HepG2 (cell line): ENCODE measurements around the gene FOXD3. TPM values are rescaled to one million over a fixed set of nuclear protein-coding genes. Genes with fewer than 3 reads are reported as not detected.

Experiments used
- ATAC-seq: fragments of 200-7000 bp; cut with Tn5 transposase; 3 replicates; pipeline ENCODE4 v1.9.1; 2020; ENCODE audit warnings: mild to moderate bottlenecking, moderate library complexity
- BruUV-seq: library from RNA; stranded (reverse); fragments of 400-500 nt; replicated peaks from 2 replicates; lab custom pipeline; 2021; lab: Mats Ljungman, UMichigan
- CTCF ChIA-PET: fragments of 300-600 bp; formaldehyde crosslinking; extraction: SDS; loops from one replicate; lab custom pipeline; 2021; ENCODE audit warnings: low total read pairs, inconsistent platforms, low intra/inter-chr PET ratio; lab: Yijun Ruan, JAX
- POLR2A ChIA-PET: fragments of 350-600 bp; sonication (Branson Sonifier 250); formaldehyde crosslinking; loops from one replicate; lab custom pipeline; 2020; ENCODE audit warnings: antibody characterized with exemption, inconsistent platforms; lab: Yijun Ruan, JAX
- DNase-seq: peaks from one replicate; pipeline ENCODE4 v3.0.0-alpha.2; 2015; ENCODE audit warnings: low spot score
- FAIRE-seq: peaks from 3 replicates; lab custom pipeline; 2011; peaks lifted over from hg19 to GRCh38; lab: Jason Lieb, UNC
- H2AFZ ChIP-seq: one replicate; pipeline ENCODE4 v1.6.1; 2011; ENCODE audit warnings: low read length, inconsistent platforms
- H3K27ac ChIP-seq: fragments of 300-600 bp; 3 replicates; pipeline ENCODE4 v1.8.0; 2011; ENCODE audit warnings: mixed run types, mild to moderate bottlenecking, mixed read lengths, low read length, inconsistent platforms; ENCODE audit not compliant: insufficient read depth; ENCODE audit errors: extremely low read length
- H3K27me3 ChIP-seq, 2 experiments: fragments of 200-600 bp in 1 of 2; 2 replicates in 1 of 2; 3 replicates in 1 of 2; pipeline versions ENCODE4 v1.6.0 to v1.8.0; 2011; ENCODE audit warnings: low read length in 2 of 2, mild to moderate bottlenecking in 2 of 2, moderate library complexity in 2 of 2, inconsistent platforms in 1 of 2; ENCODE audit not compliant: insufficient read depth in 2 of 2, control insufficient read depth in 1 of 2
- H3K36me3 ChIP-seq, 2 experiments: fragments of 200-600 bp in 1 of 2; replicated peaks in 1 of 2; 2 replicates in 1 of 2; 3 replicates in 1 of 2; pipeline versions ENCODE4 v1.5.1 to v1.8.0; 2011; ENCODE audit warnings: low read length in 2 of 2, inconsistent platforms in 1 of 2; ENCODE audit not compliant: insufficient read depth in 2 of 2, control insufficient read depth in 1 of 2
- H3K4me1 ChIP-seq: 2 replicates; pipeline ENCODE4 v1.5.1; 2012; ENCODE audit warnings: low read length, inconsistent platforms; ENCODE audit not compliant: insufficient read depth
- H3K4me2 ChIP-seq: 2 replicates; pipeline ENCODE4 v1.6.0; 2011; ENCODE audit warnings: low read depth, low read length, inconsistent platforms
- H3K4me3 ChIP-seq, 3 experiments: fragments of 200-600 bp in 1 of 3; sonication (generic), shearing (Covaris generic) in 1 of 3; replicated peaks in 1 of 3; 2 replicates each; pipeline ENCODE4 v1.5.1; 2011 to 2016; ENCODE audit warnings: low read length in 3 of 3, inconsistent platforms in 2 of 3, low read depth in 2 of 3, mild to moderate bottlenecking in 2 of 3, control low read depth in 1 of 3, mixed read lengths in 1 of 3; ENCODE audit not compliant: insufficient read depth in 1 of 3
- H3K79me2 ChIP-seq: one replicate; pipeline ENCODE4 v1.6.1; 2011; ENCODE audit warnings: low read length, inconsistent platforms; ENCODE audit not compliant: insufficient read depth
- H3K9ac ChIP-seq: 2 replicates; pipeline ENCODE4 v1.6.0; 2011; ENCODE audit warnings: mild to moderate bottlenecking, low read depth, low read length, inconsistent platforms; ENCODE audit not compliant: insufficient read depth
- H3K9me3 ChIP-seq: 2 replicates; pipeline ENCODE4 v1.5.1; 2012; ENCODE audit warnings: mild to moderate bottlenecking, low read length
- H4K20me1 ChIP-seq: 2 replicates; pipeline ENCODE4 v1.6.0; 2011; ENCODE audit warnings: inconsistent platforms, mild to moderate bottlenecking, low read length, moderate library complexity; ENCODE audit not compliant: insufficient read depth
- BRCA1 ChIP-seq: sonication (generic); formaldehyde crosslinking; IDR thresholded peaks from 2 replicates; pipeline ENCODE4 v1.4.0; 2020; ENCODE audit warnings: missing genetic modification reagents
- CREB3 ChIP-seq: sonication (generic); formaldehyde crosslinking; IDR thresholded peaks from 2 replicates; pipeline ENCODE4 v1.5.0; 2020; ENCODE audit warnings: missing genetic modification reagents
- CREBL2 ChIP-seq: sonication (generic); formaldehyde crosslinking; IDR thresholded peaks from 2 replicates; pipeline ENCODE4 v1.8.1; 2023; ENCODE audit warnings: missing genetic modification reagents, mild to moderate bottlenecking, borderline replicate concordance
- ESRRA ChIP-seq: sonication (generic); formaldehyde crosslinking; IDR thresholded peaks from 2 replicates; pipeline ENCODE4 v1.5.1; 2020; ENCODE audit warnings: mild to moderate bottlenecking, low read depth, missing genetic modification reagents
- FOXK2 ChIP-seq: fragments of 450-650 bp; IDR thresholded peaks from 2 replicates; pipeline ENCODE4 v1.6.1; 2016
- JUN ChIP-seq: sonication (generic); formaldehyde crosslinking; IDR thresholded peaks from 2 replicates; pipeline ENCODE4 v1.4.0; 2020; ENCODE audit warnings: mild to moderate bottlenecking, missing genetic modification reagents
- MED1 ChIP-seq: sonication (generic); formaldehyde crosslinking; IDR thresholded peaks from 2 replicates; pipeline ENCODE4 v1.4.0; 2020; ENCODE audit warnings: missing genetic modification reagents
- NR3C1 ChIP-seq: sonication (generic); formaldehyde crosslinking; IDR thresholded peaks from 2 replicates; pipeline ENCODE4 v1.4.0; 2020; ENCODE audit warnings: missing genetic modification reagents
- PAXIP1 ChIP-seq: sonication (generic); formaldehyde crosslinking; conservative IDR thresholded peaks from 2 replicates; pipeline ENCODE4 v1.4.0; 2020; ENCODE audit warnings: mild to moderate bottlenecking, missing genetic modification reagents, moderate library complexity
- SYNCRIP ChIP-seq: fragments of 200-400 bp; formaldehyde crosslinking; IDR thresholded peaks from 2 replicates; pipeline ENCODE4 v1.6.1; 2018; ENCODE audit warnings: mild to moderate bottlenecking, low read depth, low read length; ENCODE audit not compliant: insufficient read depth
- ZNF20 ChIP-seq: sonication (generic); formaldehyde crosslinking; IDR thresholded peaks from 2 replicates; pipeline ENCODE4 v1.4.0; 2020; ENCODE audit warnings: mild to moderate bottlenecking, moderate library complexity, missing genetic modification reagents
- ZNF333 ChIP-seq: sonication (generic); formaldehyde crosslinking; IDR thresholded peaks from 2 replicates; pipeline ENCODE4 v1.4.0; 2020; ENCODE audit warnings: mild to moderate bottlenecking, missing genetic modification reagents, borderline replicate concordance
- ZNF354B ChIP-seq: sonication (generic); formaldehyde crosslinking; IDR thresholded peaks from 2 replicates; pipeline ENCODE4 v1.8.0; 2022; ENCODE audit warnings: mild to moderate bottlenecking, missing genetic modification reagents
- ZNF629 ChIP-seq: sonication (generic); formaldehyde crosslinking; conservative IDR thresholded peaks from 2 replicates; pipeline ENCODE4 v1.5.0; 2020; ENCODE audit warnings: missing genetic modification reagents
- WGBS: methylation state at CpG from one replicate; pipeline ENCODE4 v1.1.6; 2017; ENCODE audit warnings: low lambda C conversion rate; 5-methylcytosine and 5-hydroxymethylcytosine counted together
- in situ Hi-C: cut with HindIII; loops from 2 replicates; pipeline ENCODE4 v1.10.0; 2017; ENCODE audit warnings: low pct_unique_long_range_greater_than_20kb; ENCODE audit not compliant: extremely low pct_ligation_motif_present
- intact Hi-C: fragments of 100-400 bp; cut with micrococcal nuclease; formaldehyde crosslinking; loops from one replicate; pipeline ENCODE4 v1.10.0; 2022; ENCODE audit not compliant: unreplicated experiment
- polyA plus RNA-seq, 8 experiments: library from polyadenylated mRNA; depleted of rRNA in 3 of 8; stranded (reverse) in 7 of 8; unstranded in 1 of 8; fragments of >200 nt; fragmentation: Illumina TruSeq in 4 of 8; extraction: Trizol in 4 of 8; gene quantifications; 2 replicates each; pipeline versions ENCODE4 v1.2.1 to v1.2.3, GENCODE V29; 2011 to 2016; ENCODE audit warnings: low read depth in 4 of 8, missing spikeins in 1 of 8, mixed read lengths in 1 of 8; ENCODE audit not compliant: insufficient read depth in 1 of 8
- total RNA-seq, 5 experiments: library from RNA; depleted of rRNA; stranded (reverse); fragments of >200 nt; fragmentation: Illumina TruSeq; extraction: Trizol; gene quantifications; 2 replicates each; pipeline ENCODE4 v1.2.3, GENCODE V29; 2016; ENCODE audit warnings: low read depth in 1 of 5

The FOXD3 gene
- total and polyA plus RNA-seq, 2 of the 13 experiments (the other 11 are each of a cell fraction or from before 2014, with no cell fraction given), result not detected

GRCh38 chr1:63321066-63321784 is 1.1 kb upstream of the FOXD3 start:
- no peak for FAIRE-seq
- H3K27me3 ChIP-seq, result peaks cover 9 to 57% of the 10 kb centered on the region in 2 experiments
- intact Hi-C loops, result no loop called here
- TF ChIP-seq CREBL2, result no peak
- no peak for TF ChIP-seq CREB3
- TF ChIP-seq NR3C1 (CRISPR knock-in tag), result no peak
- TF ChIP-seq ZNF20 (CRISPR knock-in tag), result no peak
- TF ChIP-seq BRCA1 (CRISPR knock-in tag), result no peak
- TF ChIP-seq JUN (CRISPR knock-in tag), result no peak
- no peak for TF ChIP-seq PAXIP1 (CRISPR knock-in tag)
- TF ChIP-seq MED1 (CRISPR knock-in tag), result no peak
- no peak for TF ChIP-seq SYNCRIP
- no peak for TF ChIP-seq ZNF354B (CRISPR knock-in tag)
- no peak for TF ChIP-seq ZNF629 (CRISPR knock-in tag)
- no peak for TF ChIP-seq ESRRA
- no peak for TF ChIP-seq ZNF333
- TF ChIP-seq FOXK2, result no peak
- ChIA-PET CTCF (no interaction called here), POLR2A (no interaction called here)
- no peaks in the 10 kb centered on the region for H3K9me3 ChIP-seq
- ATAC-seq, result no peak
- H3K9ac ChIP-seq, result no peak overlapping the region
- no TSS peak for BruUV-seq
- no peak for DNase-seq
- H3K36me3 ChIP-seq, result no peaks in the 10 kb centered on the region
- no peaks in the 10 kb centered on the region; the same call in 1 of the 2 replicates for H4K20me1 ChIP-seq
- in situ Hi-C loops, result no loop called here
- no peaks in the 10 kb centered on the region for H3K79me2 ChIP-seq
- no peak overlapping the region for H3K4me3 ChIP-seq
- no peak overlapping the region for H3K4me2 ChIP-seq
- 64% methylated on average over 37 of the region's 39 CpGs for WGBS
- H2AFZ ChIP-seq, result no peak overlapping the region
- H3K27ac ChIP-seq, result no peak overlapping the region
- H3K4me1 ChIP-seq, result peaks cover 13% of the 10 kb centered on the region
